ENCODE data around the gene SSX2IP.
"Not testable (repeated sequence)": the region's sequence is repeated elsewhere in the genome, so short reads cannot be mapped to it uniquely, and the experiment has no call there.

Gene SSX2IP

GRCh38 chr1:84613026-84613425 lies 77.2 kb downstream of the SSX2IP start:
- no peak for DNase-seq

GRCh38 chr1:84611796-84612195 lies 78.5 kb downstream of the SSX2IP start:
- DNase-seq = no peak

- DNase-seq = no peak
Measured at GRCh38 chr1:84611091-84611490, 79.2 kb downstream of the SSX2IP start.

GRCh38 chr1:84606977-84607376 lies 83.3 kb downstream of the SSX2IP start:
- DNase-seq = no peak

GRCh38 chr1:84605157-84605556 lies 85.1 kb downstream of the SSX2IP start:
- DNase-seq = no peak

- no peak for DNase-seq
Measured at GRCh38 chr1:84603941-84604830, 86.1 kb downstream of the SSX2IP start.

GRCh38 chr1:84603223-84603622 lies 87.0 kb downstream of the SSX2IP start:
- DNase-seq = no peak

- no peak for DNase-seq
Measured at GRCh38 chr1:84600796-84601195, 89.5 kb downstream of the SSX2IP start.

- DNase-seq = no peak
Measured at GRCh38 chr1:84598846-84599741, 91.2 kb downstream of the SSX2IP start.

- DNase-seq = no peak
Measured at GRCh38 chr1:84598418-84598817, 91.8 kb downstream of the SSX2IP start.

GRCh38 chr1:84597011-84597410 lies 93.2 kb downstream of the SSX2IP start:
- no peak for DNase-seq

GRCh38 chr1:84594959-84595358 lies 95.3 kb downstream of the SSX2IP start:
- DNase-seq = not testable (repeated sequence)
